ENCODE results near the gene GOLGA2.
"Not testable (repeated sequence)": the region's sequence is repeated elsewhere in the genome, so short reads cannot be mapped to it uniquely, and the experiment has no call there.

The GOLGA2 gene

GRCh38 chr9:128232528-128233428, 43.0 kb downstream of the GOLGA2 start:
- DNase-seq: no peak

- no peak for DNase-seq
These were observed 43.9 kb downstream of the GOLGA2 start for GRCh38 chr9:128231638-128232527.

DNA sequence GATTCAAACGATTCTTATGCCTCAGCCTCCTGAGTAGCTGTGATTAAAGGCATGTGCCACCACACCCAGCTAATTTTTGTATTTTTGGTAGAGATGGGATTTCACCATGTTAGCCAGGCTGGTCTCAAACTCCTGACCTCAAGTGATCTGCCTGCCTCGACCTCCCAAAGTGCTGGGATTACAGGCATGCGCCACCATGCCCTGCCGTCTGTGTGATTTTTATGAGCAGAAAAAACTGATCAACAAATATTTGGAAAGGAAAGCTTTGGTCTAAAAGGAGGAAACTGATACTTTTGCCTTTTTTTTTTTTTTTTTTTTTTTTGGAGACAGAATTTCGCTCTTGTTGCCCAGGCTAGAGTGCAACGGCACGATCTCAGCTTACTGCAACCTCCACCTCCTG, 44.9 kb downstream of the GOLGA2 start:
- DNase-seq: not testable (repeated sequence)

GRCh38 chr9:128226412-128226801, 49.4 kb downstream of the GOLGA2 start:
- DNase-seq: no peak

DNA sequence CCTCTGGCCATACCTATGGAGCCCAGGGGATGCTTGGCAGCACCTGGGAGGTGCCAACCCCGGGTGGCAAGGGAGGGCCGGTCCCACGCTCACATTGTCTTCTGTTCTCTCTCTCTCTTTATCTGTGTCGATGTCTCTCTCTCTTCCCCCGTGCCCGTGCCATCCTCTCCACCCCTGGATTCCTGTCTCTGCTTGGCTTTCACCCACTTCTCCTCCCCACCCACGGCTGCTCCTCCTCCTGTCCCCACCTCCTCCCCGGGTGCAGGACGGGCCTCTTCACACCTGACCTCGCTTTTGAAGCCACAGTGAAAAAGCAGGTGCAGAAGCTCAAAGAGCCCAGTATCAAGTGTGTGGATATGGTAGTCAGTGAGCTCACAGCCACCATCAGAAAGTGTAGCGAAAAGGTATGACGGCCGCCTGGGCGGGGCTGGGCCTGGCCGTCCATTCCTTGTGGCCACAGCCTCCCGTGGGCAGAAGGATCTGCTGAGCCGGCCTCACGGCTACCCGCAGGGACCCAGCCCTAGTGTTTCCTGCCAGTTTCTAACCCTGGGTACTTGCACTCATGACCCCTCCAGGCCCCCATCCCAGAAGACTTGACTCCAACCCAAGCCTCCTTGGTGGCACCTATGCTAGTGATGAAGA, 49.9 kb downstream of the GOLGA2 start:
- no peak for DNase-seq

DNA sequence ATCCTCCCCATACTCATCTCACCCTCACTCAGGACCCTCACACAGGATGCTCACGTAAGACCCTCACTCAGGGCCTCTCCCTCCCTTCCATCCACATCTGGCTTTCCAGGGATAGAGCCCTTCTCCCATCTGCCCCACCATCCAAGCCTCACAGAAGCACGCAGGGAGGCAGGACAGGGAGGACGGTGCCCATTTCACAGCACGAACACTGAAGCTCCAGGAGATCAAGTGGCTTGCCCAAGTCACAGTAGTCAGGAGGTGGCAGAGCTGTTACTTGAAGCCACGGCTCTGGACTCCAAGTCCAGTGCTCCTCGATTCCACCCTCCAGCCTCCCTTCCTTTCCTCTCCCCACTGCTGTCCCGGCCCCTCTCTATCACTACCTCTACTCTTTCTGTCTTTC, 50.9 kb downstream of the GOLGA2 start:
- no peak for DNase-seq

GRCh38 chr9:128222880-128223670, 52.7 kb downstream of the GOLGA2 start:
- DNase-seq: no peak

- DNase-seq: no peak
These were observed 53.8 kb downstream of the GOLGA2 start for GRCh38 chr9:128222026-128222425.

DNA sequence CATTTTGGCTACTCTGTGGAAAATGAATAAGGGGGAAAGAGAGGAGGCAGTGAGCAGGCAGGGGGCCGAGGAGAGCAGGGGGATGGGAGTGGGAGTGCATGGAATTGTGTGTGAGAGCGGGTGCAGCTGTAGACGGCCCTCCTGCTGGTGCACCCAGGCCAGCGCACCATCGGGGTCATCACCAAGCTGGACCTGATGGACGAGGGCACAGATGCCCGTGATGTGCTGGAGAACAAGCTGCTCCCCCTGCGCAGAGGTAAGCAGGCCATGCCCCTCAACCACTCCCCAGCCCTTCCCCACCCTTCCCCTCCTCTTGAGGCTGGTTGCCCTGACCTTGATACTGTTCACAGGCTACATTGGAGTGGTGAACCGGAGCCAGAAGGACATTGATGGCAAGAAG, 56.0 kb downstream of the GOLGA2 start:
- no peak for DNase-seq

GRCh38 chr9:128218518-128219389, 57.1 kb downstream of the GOLGA2 start:
- peak; percentile 81 to 94 (median 91) for DNase-seq

- DNase-seq: no peak
These were observed 57.7 kb downstream of the GOLGA2 start for GRCh38 chr9:128218172-128218517.

DNA sequence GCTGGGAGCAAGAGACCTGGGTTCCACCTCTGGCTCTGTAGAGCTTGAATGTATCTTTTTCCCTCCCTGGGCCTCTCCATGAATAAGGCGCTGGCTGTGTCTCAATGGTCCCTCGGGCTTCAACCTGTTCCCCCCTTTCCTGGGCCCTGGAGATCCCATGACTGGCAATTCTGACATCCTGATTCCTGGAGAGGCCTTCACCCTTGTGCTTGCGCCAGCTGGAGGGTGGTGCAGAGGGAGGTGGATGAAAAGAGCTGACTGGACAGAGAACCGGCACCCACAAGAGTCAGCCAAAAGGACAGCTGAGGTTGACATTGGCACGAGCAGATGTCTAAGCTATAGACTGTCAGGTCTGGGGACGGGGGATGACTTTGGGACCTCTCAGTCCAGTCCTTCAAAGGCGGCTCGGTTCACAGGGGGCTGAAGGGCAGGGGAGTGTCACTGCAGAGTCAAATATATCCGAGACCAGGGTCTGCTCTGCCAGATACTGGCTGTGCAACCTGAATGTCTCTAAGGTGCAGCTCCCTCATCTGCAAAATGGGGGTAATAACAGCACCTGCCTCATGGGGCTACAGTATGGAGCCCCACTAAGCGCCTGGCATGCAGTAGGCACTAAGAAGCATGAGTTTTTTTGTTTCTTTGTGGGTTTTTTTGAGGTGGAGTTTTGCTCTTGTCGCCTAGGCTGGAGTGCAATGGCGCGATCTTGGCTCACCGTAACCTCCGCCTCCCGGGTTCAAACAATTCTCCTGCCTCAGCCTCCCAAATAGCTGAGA, 58.8 kb downstream of the GOLGA2 start:
- DNase-seq: no peak

GRCh38 chr9:128215491-128216409, 60.1 kb downstream of the GOLGA2 start:
- DNase-seq: no peak

GRCh38 chr9:128214571-128215490, 61.0 kb downstream of the GOLGA2 start:
- DNase-seq: no peak

GRCh38 chr9:128213746-128214497, 61.9 kb downstream of the GOLGA2 start:
- no peak for DNase-seq

DNA sequence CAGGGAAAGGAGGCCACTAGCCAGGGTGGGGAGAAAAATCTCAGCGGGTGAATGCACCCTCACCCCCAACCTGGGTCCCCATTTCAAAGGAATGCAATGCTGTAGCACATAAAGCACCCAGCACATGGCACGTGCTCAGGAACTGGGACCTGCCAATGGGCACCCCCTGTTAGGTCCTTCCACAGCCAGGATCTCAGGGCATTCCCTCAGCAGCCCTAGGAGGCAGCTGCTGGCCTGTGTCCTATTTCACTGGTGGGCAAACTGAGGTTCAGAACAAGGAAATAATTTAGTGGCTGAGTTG, 63.9 kb downstream of the GOLGA2 start:
- DNase-seq: no peak

DNA sequence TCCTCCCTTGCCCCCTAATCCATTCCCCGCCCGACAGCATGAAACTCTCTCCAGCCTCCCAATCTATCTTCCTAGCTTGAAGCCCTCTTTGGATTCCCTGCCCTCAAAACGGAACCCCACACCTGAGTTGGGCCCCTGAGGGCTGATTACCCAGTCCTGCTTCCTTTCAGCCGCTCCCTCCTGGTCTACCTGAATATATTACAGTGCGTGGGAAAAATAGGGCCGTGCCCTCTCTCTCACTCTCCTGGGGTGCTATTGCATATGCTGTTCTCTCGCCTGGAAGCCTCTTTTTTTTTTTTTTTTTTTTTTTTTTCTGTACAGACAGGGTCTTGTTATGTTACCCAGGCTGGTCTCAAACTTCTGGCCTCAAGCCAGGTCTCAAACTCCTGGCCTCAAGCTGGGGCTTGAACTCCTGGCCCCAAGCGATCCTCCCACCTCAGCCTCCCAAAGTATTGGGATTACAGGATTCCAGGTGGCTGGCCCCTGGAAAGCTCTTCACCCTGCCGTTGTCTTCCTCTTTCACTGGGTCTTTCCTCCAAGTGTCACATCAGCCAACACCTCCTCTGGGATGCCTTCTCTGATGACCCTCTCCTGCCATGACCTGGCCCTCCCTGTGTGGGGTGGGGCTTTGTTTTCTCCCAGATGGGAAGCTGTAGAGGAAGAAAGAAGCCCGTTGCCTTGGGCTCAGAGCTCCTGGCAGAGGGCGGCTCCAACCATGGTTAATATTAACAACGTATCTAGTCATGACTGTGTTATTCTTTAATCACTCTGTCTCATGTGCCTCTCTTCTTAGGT, 64.4 kb downstream of the GOLGA2 start:
- no peak for DNase-seq

All from T-helper 1 cell (primary cell).